ENCODE data around the gene STAB2. TPM values are rescaled to one million over a fixed set of nuclear protein-coding genes. Genes with fewer than 3 reads are reported as not detected.

STAB2 gene
- total and polyA plus RNA-seq, 2 of the 4 experiments (the other 2 are of a cell fraction) = not detected

- WGBS, 2 experiments (ENCODE audit: extremely low coverage in 2 of 2, insufficient read length in 1 of 2) = no CpG with 5 or more reads among the region's 6 CpGs
- H4K5ac ChIP-seq (ENCODE audit: low read depth, low read length) = no peak overlapping the region
- TF ChIP-seq CHD1 (IDR thresholded peaks at IDR 0.05; ENCODE audit: low read depth, low read length) (no peak), POLR2A (IDR thresholded peaks at IDR 0.05; ENCODE audit: low read depth, low read length) (no peak), NFE2L2 (IDR thresholded peaks at IDR 0.05; ENCODE audit: low read depth, low read length) (no peak), RFX5 (IDR thresholded peaks at IDR 0.05; ENCODE audit: low read depth, low read length) (no peak), MAFK (IDR thresholded peaks at IDR 0.05; ENCODE audit: low read depth, low read length) (peak; percentile 51)
- ATAC-seq (ENCODE audit: low read depth) = no peak
- dilution Hi-C loops (cut with HindIII; ENCODE audit: low sequenced_read_pairs, unreplicated experiment) = no loop called here
- H3K56ac ChIP-seq (ENCODE audit: extremely low read depth, insufficient read depth, low read length) = no peak overlapping the region
- no peak overlapping the region for H3K4me2 ChIP-seq (ENCODE audit: low read depth, low read length)
- H3K23ac ChIP-seq (ENCODE audit: low read depth, low read length) = no peak overlapping the region
- H3K27ac ChIP-seq (ENCODE audit: insufficient read depth, low read length) = no peak overlapping the region
- intact Hi-C loops (cut with micrococcal nuclease) = no loop called here
- H2AK5ac ChIP-seq (ENCODE audit: low read depth, low read length) = no peak overlapping the region
- H4K8ac ChIP-seq (ENCODE audit: low read depth in 2 of 2, low read length in 2 of 2) = no peak overlapping the region
- peaks cover 50 to 79% of the 10 kb centered on the region in 2 experiments for H3K79me1 ChIP-seq (ENCODE audit: low read depth in 1 of 2, low read length in 2 of 2)
- no peak overlapping the region for H2BK5ac ChIP-seq (ENCODE audit: low read depth, low read length, poor library complexity, severe bottlenecking)
- H3K9me3 ChIP-seq (ENCODE audit: control insufficient read depth, insufficient read depth, low read length) = no peaks in the 10 kb centered on the region
- no peak overlapping the region for H3K9ac ChIP-seq (ENCODE audit: low read depth, low read length)
- H3K4me3 ChIP-seq (ENCODE audit: insufficient read depth, low read depth, low read length) = no peak overlapping the region
- H3K4me1 ChIP-seq (ENCODE audit: control insufficient read depth, insufficient read depth, low read length) = peaks cover 3% of the 10 kb centered on the region; the same call in 1 of the 2 replicates
- no peak overlapping the region for H3K18ac ChIP-seq (ENCODE audit: low read depth, low read length)
- H4K91ac ChIP-seq (ENCODE audit: insufficient read depth, low read depth, low read length) = no peak overlapping the region
- H2BK120ac ChIP-seq (ENCODE audit: low read depth, low read length) = no peak overlapping the region
- BruUV-seq (replicated peaks) = no TSS peak
- no peak overlapping the region for H2AK9ac ChIP-seq (replicated peaks; ENCODE audit: low read depth, low read length, poor library complexity)
- H2BK20ac ChIP-seq (ENCODE audit: low read depth, low read length) = no peak overlapping the region
- peaks cover 16% of the 10 kb centered on the region for H3K9me1 ChIP-seq (ENCODE audit: insufficient read depth, low read length)
- no peak overlapping the region for H2BK15ac ChIP-seq (ENCODE audit: low read depth, low read length)
- no peak for DNase-seq
- no peak overlapping the region for H3K14ac ChIP-seq (replicated peaks; ENCODE audit: low read depth, low read length)
- POLR2A ChIA-PET (ENCODE audit: unreplicated experiment) = no interaction called here
- in situ Hi-C loops (cut with MboI; ENCODE audit: low sequenced_read_pairs) = no loop called here
- H4K20me1 ChIP-seq (ENCODE audit: insufficient read depth, low read length) = no peaks in the 10 kb centered on the region
- H3K4ac ChIP-seq (ENCODE audit: low read depth, low read length) = no peak overlapping the region
- H3K27me3 ChIP-seq (ENCODE audit: control insufficient read depth, insufficient read depth, low read length) = no peaks in the 10 kb centered on the region
- CTCF ChIA-PET = interaction anchor here (1.6 kb wide), 1 partner anchor 11 kb away, joined by 4 read pairs; no protein-coding TSS in a partner anchor
- peaks cover 6% of the 10 kb centered on the region for H3K36me3 ChIP-seq (ENCODE audit: control insufficient read depth, insufficient read depth, low read length)
- H2AFZ ChIP-seq (replicated peaks; ENCODE audit: low read length, poor library complexity) = no peak overlapping the region
Measured at GRCh38 chr12:103811791-103812190, 224.7 kb downstream of the STAB2 start.
